Activated CD4-positive, alpha-beta memory T cell treated with anti-CD3 and anti-CD28 coated beads for 36 hours (primary cell): Measurements from ENCODE around the gene KRT28. TPM values are rescaled to one million over a fixed set of nuclear protein-coding genes. Genes with fewer than 3 reads are reported as not detected.

Source experiments
- total RNA-seq, 2 experiments: library from RNA; stranded (reverse); gene quantifications; one replicate each; pipeline ENCODE4 v1.2.3, GENCODE V29; 2021

KRT28 gene
- total RNA-seq, 2 experiments from 2014 or later = not detected

Other genes starting within 250 kb of the KRT28 start
- 100 to 1,000 TPM; 137 to 145 TPM for gene CCR7, start 234.5 kb downstream of the KRT28 start, total RNA-seq
- 100 to 1,000 TPM; 103 to 104 TPM for gene SMARCE1, start 152.1 kb downstream of the KRT28 start, total RNA-seq
- not detected for gene KRT222, start 134.8 kb downstream of the KRT28 start, total RNA-seq
- gene KRT24, start 96.2 kb downstream of the KRT28 start, total RNA-seq = not detected
- not detected for gene KRT25, start 44.6 kb downstream of the KRT28 start, total RNA-seq
- not detected for gene KRT26, start 27.8 kb downstream of the KRT28 start, total RNA-seq
- gene KRT27, start 17.4 kb downstream of the KRT28 start, total RNA-seq = not detected
- gene KRT10, start 22.7 kb upstream of the KRT28 start, total RNA-seq = 10 to 100 TPM; 28.4 to 35.5 TPM
- not detected for gene KRT12, start 67.3 kb upstream of the KRT28 start, total RNA-seq
- gene KRT20, start 85.3 kb upstream of the KRT28 start, total RNA-seq = not detected
- not detected for gene KRT23, start 137.7 kb upstream of the KRT28 start, total RNA-seq
- not detected for gene KRT39, start 167.0 kb upstream of the KRT28 start, total RNA-seq
- not detected for gene KRT40, start 184.4 kb upstream of the KRT28 start, total RNA-seq
- gene KRTAP3-3, start 194.2 kb upstream of the KRT28 start, total RNA-seq = not detected
- gene KRTAP3-2, start 199.9 kb upstream of the KRT28 start, total RNA-seq = not detected
- not detected for gene KRTAP3-1, start 209.2 kb upstream of the KRT28 start, total RNA-seq
- gene KRTAP1-5, start 227.2 kb upstream of the KRT28 start, total RNA-seq = not detected
- not detected for gene KRTAP1-4, start 230.2 kb upstream of the KRT28 start, total RNA-seq
- gene KRTAP1-3, start 234.9 kb upstream of the KRT28 start, total RNA-seq = not detected
- not detected for gene KRTAP1-1, start 241.5 kb upstream of the KRT28 start, total RNA-seq
- not detected for gene KRTAP2-1, start 247.4 kb upstream of the KRT28 start, total RNA-seq